ENCODE results near the gene TCAP.

DNA sequence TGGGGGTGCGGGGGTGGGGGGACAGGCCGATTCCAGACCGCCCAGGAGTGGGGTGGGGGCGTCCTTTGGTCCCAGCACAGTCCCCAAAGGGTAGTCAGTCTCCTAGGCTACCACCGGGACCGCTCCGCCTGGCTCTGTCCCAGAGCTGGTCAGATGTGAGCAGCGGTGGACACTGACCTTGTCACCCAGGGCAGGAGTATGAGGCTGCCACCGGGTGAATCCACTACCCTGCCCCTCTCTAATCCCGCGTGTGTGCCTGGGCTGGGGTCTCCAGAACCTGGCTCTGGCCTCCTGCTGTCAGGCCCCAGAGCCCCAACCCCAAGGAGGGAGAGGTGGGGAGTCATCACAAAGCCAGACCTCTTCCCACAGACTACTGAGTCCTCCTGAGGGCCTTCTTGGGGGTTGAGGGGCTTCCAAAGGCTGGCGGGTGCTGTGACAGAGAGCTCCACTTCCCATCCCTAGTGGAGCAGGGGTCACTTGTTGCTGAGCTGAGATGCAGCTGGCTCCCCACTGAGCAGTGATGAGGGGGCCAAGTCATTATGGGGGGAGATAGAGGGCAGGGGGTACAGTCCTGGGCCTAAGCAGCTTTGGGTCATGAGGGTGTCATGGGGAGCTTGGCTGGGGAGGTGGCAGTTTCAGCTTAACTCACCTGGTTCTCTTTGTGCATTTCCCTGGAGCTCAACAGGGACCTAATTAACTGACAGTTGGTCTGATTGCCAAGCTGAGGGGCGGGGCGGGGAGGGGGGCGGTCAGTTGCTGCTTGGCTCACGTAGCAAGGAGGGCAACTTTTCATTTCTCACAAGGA, 37.2 kb upstream of the TCAP start:
- TF ChIP-seq, protein P1, sequence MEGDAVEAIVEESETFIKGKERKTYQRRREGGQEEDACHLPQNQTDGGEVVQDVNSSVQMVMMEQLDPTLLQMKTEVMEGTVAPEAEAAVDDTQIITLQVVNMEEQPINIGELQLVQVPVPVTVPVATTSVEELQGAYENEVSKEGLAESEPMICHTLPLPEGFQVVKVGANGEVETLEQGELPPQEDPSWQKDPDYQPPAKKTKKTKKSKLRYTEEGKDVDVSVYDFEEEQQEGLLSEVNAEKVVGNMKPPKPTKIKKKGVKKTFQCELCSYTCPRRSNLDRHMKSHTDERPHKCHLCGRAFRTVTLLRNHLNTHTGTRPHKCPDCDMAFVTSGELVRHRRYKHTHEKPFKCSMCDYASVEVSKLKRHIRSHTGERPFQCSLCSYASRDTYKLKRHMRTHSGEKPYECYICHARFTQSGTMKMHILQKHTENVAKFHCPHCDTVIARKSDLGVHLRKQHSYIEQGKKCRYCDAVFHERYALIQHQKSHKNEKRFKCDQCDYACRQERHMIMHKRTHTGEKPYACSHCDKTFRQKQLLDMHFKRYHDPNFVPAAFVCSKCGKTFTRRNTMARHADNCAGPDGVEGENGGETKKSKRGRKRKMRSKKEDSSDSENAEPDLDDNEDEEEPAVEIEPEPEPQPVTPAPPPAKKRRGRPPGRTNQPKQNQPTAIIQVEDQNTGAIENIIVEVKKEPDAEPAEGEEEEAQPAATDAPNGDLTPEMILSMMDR (IDR thresholded peaks at IDR 0.05; ENCODE audit: poor library complexity, severe bottlenecking), result no peak
- TF ChIP-seq TAF1 (IDR thresholded peaks at IDR 0.05; ENCODE audit: low read depth), result no peak
- no peak for TF ChIP-seq POLR2AphosphoS5 (IDR thresholded peaks at IDR 0.05)
- TF ChIP-seq EZH2 (IDR thresholded peaks at IDR 0.05; ENCODE audit: borderline replicate concordance, insufficient read depth, low read length, poor library complexity, severe bottlenecking), result peak; percentile 10
- no peak for TF ChIP-seq RAD21 (conservative IDR thresholded peaks at IDR 0.05)

All from neural cell (in vitro differentiated cells).